ENCODE results near the gene DOCK7.

The DOCK7 gene

GRCh38 chr1:62424411-62424810, 263.8 kb downstream of the DOCK7 start:
- no peak for TF ChIP-seq CTCF (IDR thresholded peaks at IDR 0.05; ENCODE audit: low read depth, low read length, missing control alignments)
- no peak overlapping the region for H3K4me3 ChIP-seq (ENCODE audit: low read depth, low read length)
- DNase-seq (ENCODE audit: low read depth) = no peak
- in situ Hi-C loops (cut with HindIII; ENCODE audit: low sequenced_read_pairs) = no loop called here

GRCh38 chr1:62423580-62424242, 264.5 kb downstream of the DOCK7 start:
- no peak for TF ChIP-seq CTCF (IDR thresholded peaks at IDR 0.05; ENCODE audit: low read depth, low read length, missing control alignments)
- no peak overlapping the region for H3K4me3 ChIP-seq (ENCODE audit: low read depth, low read length)
- DNase-seq (ENCODE audit: low read depth) = no peak
- in situ Hi-C loops (cut with HindIII; ENCODE audit: low sequenced_read_pairs) = no loop called here

GRCh38 chr1:62420214-62420613, 268.0 kb downstream of the DOCK7 start:
- TF ChIP-seq CTCF (IDR thresholded peaks at IDR 0.05; ENCODE audit: low read depth, low read length, missing control alignments) = no peak
- H3K4me3 ChIP-seq (ENCODE audit: low read depth, low read length) = no peak overlapping the region
- in situ Hi-C loops (cut with HindIII; ENCODE audit: low sequenced_read_pairs) = no loop called here

GRCh38 chr1:62417351-62417999, 270.7 kb downstream of the DOCK7 start:
- no peak for DNase-seq (ENCODE audit: low read depth)
- in situ Hi-C loops (cut with HindIII; ENCODE audit: low sequenced_read_pairs) = no loop called here
- H3K4me3 ChIP-seq (ENCODE audit: low read depth, low read length) = no peak overlapping the region
- TF ChIP-seq CTCF (IDR thresholded peaks at IDR 0.05; ENCODE audit: low read depth, low read length, missing control alignments) = no peak

More at GRCh38 chr1:62420214-62420613, 268.0 kb downstream of the DOCK7 start:
- DNase-seq (ENCODE audit: low read depth) = no peak

GRCh38 chr1:62415687-62416086, 272.5 kb downstream of the DOCK7 start:
- no peak overlapping the region for H3K4me3 ChIP-seq (ENCODE audit: low read depth, low read length)
- in situ Hi-C loops (cut with HindIII; ENCODE audit: low sequenced_read_pairs) = no loop called here
- TF ChIP-seq CTCF (IDR thresholded peaks at IDR 0.05; ENCODE audit: low read depth, low read length, missing control alignments) = no peak
- no peak for DNase-seq (ENCODE audit: low read depth)

GRCh38 chr1:62407398-62408009, 280.7 kb downstream of the DOCK7 start:
- DNase-seq (ENCODE audit: low read depth) = peak; percentile 43
- no peak overlapping the region for H3K4me3 ChIP-seq (ENCODE audit: low read depth, low read length)
- in situ Hi-C loops (cut with HindIII; ENCODE audit: low sequenced_read_pairs) = no loop called here
- peak; percentile 59 for TF ChIP-seq CTCF (IDR thresholded peaks at IDR 0.05; ENCODE audit: low read depth, low read length, missing control alignments)
